IPS DF 4.7 (cell line): ENCODE results near the gene TIAM2.
"Not testable (repeated sequence)": the region's sequence is repeated elsewhere in the genome, so short reads cannot be mapped to it uniquely, and the experiment has no call there.

Experiments used
- DNase-seq: peaks from one replicate; pipeline ENCODE4 v3.0.0-alpha.2; 2013; ENCODE audit warnings: low spot score; ENCODE audit errors: extremely low read depth

The TIAM2 gene

DNA sequence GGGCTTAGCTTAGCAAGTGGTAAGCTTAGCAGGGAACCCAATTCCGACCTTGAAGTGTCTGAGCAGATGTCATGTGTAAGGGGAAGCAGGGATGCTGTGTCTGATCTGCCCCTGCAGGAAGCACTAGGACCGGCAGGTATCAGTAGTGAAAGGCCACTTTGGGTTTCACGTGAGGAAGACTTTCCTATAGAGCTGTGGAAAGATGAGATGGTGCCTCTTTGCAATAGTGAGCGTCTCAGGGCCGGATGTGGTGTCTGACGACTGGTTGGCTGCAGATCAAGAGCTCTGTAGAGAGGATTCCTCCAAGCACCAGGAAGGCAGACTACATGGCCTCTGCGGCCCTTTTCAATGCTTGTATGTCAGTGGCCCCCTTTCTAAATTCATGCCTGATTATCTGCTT, 98.3 kb downstream of the TIAM2 start:
- DNase-seq = no peak

DNA sequence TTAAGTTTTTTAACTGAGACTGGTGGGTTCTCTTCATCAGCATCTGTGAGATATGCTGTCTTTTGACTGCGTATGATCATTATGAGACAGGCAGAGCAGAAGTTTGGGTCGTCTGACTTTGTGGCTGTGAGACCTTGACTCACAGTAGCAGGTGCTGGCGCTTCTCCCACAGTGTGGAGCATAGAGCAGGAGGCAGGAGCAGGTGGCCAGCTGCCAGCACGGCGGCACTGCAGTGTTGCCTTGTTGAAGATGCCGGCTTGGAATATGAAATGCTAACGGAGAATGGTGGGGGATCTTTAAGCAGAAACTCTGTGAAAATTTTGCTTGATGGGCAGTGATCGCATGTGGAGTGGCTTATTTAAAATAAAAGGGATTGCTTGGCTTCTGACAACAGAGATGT, 105.0 kb downstream of the TIAM2 start:
- DNase-seq = no peak

- no peak for DNase-seq
Observed at GRCh38 chr6:155100591-155100990, 105.5 kb downstream of the TIAM2 start.

- not testable (repeated sequence) for DNase-seq
Observed at GRCh38 chr6:155103083-155103645, 108.0 kb downstream of the TIAM2 start.

- no peak for DNase-seq
Observed at GRCh38 chr6:155103816-155104366, 108.8 kb downstream of the TIAM2 start.

GRCh38 chr6:155106456-155107115, 111.5 kb downstream of the TIAM2 start:
- no peak for DNase-seq

DNA sequence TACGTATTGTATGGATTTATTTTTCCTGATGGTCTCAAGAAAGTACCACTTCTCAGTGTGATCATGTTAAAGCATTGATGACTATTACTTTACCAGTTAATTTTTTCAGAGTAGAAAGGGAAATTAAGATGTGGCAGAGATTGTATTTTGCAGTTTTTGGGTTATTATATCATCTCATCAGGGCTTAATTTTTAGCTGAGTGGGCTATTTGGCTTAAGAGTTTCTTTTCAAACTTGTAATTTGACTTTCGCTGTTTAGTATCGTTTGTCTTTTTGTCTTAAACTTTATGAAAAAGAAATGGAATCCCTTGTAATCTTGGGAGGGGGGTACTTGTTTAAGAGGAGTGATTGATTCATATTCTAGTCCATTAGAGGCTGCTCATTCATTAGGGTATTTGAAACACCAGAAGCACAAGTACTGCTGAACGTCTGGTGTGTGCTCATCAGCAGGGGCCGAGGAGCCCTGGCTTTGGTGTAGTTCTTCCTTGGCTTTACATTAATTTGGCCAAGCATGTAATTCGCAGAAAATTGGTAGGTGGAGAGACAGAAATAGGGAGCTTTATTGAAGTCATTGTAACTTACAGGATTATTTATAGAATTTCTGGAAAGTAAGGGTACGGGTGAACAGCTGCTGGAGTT, 112.4 kb downstream of the TIAM2 start:
- DNase-seq = no peak

DNA sequence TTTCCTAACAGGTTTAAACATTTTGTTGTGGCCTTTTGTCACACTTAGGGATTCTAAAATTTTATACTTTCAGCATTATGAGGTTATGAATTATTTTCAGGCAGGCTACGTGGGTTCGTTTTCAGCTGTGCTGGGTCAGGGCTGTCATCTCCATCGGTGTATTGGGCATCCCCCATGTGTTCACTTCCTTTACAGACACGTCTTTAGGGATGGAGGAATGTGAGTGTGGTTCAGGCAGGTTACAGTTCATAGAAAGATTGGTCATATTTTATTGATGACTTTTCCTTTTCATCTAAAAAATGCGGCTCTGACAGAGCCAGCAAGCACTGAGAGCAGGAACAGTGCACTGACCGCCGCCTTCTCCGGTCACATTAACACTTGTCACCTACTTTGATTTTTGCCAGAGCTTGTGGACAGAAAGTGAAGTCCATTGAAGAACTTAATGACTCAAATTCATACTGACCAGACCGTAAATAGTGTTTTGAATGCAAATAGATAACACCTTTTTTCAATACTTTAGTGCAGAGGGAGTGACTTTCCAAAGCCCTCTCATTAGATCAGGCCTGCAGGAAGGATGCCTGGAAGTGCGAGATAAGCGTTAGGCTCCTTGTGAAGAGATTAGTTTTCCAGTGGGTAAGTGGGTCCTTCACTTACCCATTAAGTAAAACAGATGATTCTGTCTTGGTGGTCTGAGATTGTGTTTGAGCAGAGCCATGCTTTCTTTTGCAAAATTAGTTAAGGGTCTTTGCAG, 113.1 kb downstream of the TIAM2 start:
- DNase-seq = no peak

DNA sequence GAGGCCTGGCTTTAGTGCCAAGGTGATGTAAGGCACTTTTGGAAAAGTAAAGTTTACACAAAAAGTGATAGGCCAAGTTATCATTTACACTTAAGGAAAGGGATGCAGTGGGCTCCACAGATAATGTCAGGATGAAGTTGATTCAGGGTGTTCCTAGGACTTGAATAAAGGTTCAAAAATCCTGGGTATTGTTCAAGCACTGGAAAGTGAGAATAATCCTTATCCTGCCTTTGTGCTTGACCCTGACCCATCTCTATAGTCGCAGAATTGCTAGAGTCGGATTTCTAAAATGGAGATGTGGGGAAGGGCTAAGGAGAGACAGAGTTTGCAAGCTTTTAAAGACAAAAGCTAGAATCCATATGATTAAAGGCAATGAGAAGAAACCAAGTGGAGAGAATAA, 115.6 kb downstream of the TIAM2 start:
- no peak for DNase-seq

DNA sequence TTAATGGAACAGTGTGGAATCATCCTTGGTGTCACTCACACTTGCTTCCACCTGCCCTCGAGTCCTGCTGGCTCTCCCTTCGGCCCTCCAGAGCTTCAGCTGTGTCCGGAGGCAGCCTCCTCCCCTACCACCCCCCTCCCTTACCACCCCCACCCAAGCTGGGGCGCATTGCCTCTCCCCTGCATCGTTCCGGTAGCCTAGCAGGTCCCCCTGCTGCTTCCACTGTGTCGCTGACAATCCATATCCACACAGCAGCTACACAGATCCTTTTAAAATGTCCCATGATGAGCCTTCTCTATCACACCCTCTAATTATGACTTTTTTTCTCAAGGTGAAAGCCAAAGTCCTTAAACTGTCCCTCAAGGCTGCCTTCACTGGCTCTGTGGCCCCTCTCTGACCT, 117.6 kb downstream of the TIAM2 start:
- DNase-seq = no peak

DNA sequence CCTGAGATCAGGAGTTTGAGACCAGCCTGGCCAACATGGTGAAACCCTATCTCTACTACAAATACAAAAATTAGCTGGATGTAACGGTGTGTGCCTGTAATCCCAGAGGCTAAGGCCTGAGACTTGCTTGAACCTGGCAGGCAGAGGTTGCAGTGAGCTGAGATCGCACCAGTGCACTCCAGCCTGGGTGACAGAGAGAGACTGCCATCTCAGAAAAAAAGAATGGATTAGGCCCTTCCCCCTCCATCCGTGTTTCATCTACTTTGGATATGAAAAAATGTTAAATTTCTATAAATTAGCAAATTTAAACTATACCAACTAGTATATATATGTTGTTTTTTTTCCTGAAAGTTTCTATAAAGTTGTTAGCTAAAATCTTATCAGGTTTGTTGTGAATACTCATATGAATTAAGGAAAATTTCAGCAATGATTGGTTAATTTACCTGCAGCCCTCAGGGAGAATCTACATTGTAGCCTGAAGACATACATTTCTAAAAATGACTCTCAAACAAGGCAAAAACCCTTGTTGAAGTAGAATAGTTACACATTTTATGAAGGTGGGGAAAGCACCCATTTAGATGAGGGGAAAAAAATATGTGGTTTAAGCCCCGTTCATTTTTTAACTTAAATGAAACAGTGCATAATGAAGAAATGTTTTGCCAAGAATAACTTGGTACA, 120.9 kb downstream of the TIAM2 start:
- no peak for DNase-seq

GRCh38 chr6:155116571-155116910, 121.4 kb downstream of the TIAM2 start:
- no peak for DNase-seq

DNA sequence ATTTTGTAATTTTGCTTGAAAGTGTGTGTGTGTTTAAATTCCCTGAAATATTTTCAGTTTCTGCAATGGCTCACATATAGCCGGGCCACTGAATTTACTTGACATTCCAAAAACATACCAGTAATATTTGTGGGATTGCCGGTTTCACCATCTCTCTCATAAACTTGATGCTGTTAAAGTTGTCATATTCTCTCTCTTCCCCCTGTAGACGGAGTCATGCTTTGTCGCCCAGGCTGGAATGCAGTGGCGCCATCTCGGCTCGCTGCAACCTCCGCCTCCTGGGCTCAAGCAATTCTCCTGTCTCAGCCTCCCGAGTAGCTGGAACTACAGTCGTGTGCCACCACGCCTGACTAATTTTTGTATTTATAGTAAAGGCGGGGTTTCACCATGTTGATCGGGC, 122.1 kb downstream of the TIAM2 start:
- DNase-seq = no peak

GRCh38 chr6:155117785-155118184, 122.7 kb downstream of the TIAM2 start:
- DNase-seq = no peak

DNA sequence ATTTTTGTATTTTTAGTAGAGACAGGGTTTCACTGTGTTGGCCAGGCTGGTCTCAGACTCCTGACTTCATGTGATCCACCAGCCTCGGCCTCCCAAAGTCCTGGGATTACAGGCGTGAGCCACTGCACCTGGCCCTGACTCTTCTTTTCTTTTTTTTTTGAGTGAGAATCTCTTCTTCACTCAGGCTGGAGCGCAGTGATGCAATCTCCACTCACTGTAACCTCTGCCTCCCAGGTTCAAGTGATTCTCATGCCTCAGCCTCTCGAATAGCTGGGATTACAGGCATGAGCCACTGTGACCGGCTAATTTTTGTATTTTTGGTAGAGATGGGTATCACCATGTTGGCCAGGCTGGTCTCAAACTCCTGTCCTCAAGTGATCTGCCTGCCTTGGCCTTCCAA, 124.1 kb downstream of the TIAM2 start:
- DNase-seq = not testable (repeated sequence)

- peak; percentile 94 for DNase-seq
Observed at GRCh38 chr6:155120034-155120433, 124.9 kb downstream of the TIAM2 start.

DNA sequence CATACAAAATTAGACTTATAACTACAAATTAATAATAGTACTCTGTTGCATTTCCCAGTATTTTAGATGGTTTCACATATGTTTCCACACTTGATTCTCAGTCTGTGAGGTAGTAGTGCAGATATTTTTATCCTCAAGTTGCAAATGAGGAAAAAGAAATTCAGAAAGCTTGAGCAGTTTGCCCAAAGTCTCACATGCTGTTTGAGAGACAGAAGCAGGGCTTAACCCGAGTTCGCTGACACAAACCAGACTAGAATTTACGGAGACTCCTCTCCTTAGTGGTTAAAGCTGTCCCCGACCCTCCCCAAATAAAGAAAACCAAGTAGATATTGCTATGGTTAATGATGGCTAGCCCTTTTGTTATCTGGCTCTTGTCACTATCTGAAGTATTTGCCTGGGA, 126.2 kb downstream of the TIAM2 start:
- no peak for DNase-seq

GRCh38 chr6:155121699-155122098, 126.6 kb downstream of the TIAM2 start:
- DNase-seq = no peak

- no peak for DNase-seq
Observed at GRCh38 chr6:155122199-155122950, 127.3 kb downstream of the TIAM2 start.

GRCh38 chr6:155123520-155123919, 128.4 kb downstream of the TIAM2 start:
- DNase-seq = no peak

GRCh38 chr6:155125906-155126305, 130.8 kb downstream of the TIAM2 start:
- DNase-seq = no peak
